Adrenal gland (tissue), 19 donors: ENCODE measurements around the gene MMP13. TPM values are rescaled to one million over a fixed set of nuclear protein-coding genes. Genes with fewer than 3 reads are reported as not detected.
"Not testable (repeated sequence)": the region's sequence is repeated elsewhere in the genome, so short reads cannot be mapped to it uniquely, and the experiment has no call there.

Experiments
- DNase-seq, 7 donors: peaks; one replicate each; pipeline ENCODE4 v3.0.0-alpha.2; 2019 to 2020
- H3K27ac ChIP-seq, 5 donors: fragments of 200-600 bp; sonication (generic) in 4 of 5; 1 replicate in 3 of 5; 2 replicates in 2 of 5; pipeline versions ENCODE4 v1.5.1 to v1.8.0; 2016 to 2020; ENCODE audit warnings: mild to moderate bottlenecking in 1 of 5
- H3K27me3 ChIP-seq: fragments of 200-600 bp; 2 replicates; pipeline ENCODE4 v1.8.0; 2021
- H3K36me3 ChIP-seq, 2 donors: fragments of 200-600 bp; replicated peaks in 1 of 2; 1 replicate in 1 of 2; 2 replicates in 1 of 2; pipeline versions ENCODE4 v1.5.1 to v1.8.0; 2018 to 2022
- H3K4me1 ChIP-seq, 2 donors: fragments of 200-600 bp; replicated peaks in 1 of 2; 1 replicate in 1 of 2; 2 replicates in 1 of 2; pipeline versions ENCODE4 v1.5.1 to v1.8.0; 2018 to 2021
- H3K4me3 ChIP-seq, 4 donors: fragments of 200-600 bp; sonication (generic) in 3 of 4; one replicate each; pipeline ENCODE4 v1.5.1; 2016 to 2018
- H3K9me3 ChIP-seq, 3 donors: fragments of 200-600 bp; sonication (generic) in 1 of 3; replicated peaks in 1 of 3; 1 replicate in 2 of 3; 2 replicates in 1 of 3; pipeline versions ENCODE4 v1.5.1 to v1.8.0; 2016 to 2021
- CTCF ChIP-seq, 6 experiments: fragments of 450-650 bp in 4 of 6; fragments of 200-600 bp in 2 of 6; sonication (generic) in 1 of 6; IDR thresholded peaks; 1 replicate in 5 of 6; 2 replicates in 1 of 6; pipeline versions ENCODE4 v1.5.1 to v1.8.0; 2016 to 2021; ENCODE audit warnings: antibody characterized with exemption in 6 of 6, mild to moderate bottlenecking in 2 of 6, moderate library complexity in 1 of 6
- POLR2A ChIP-seq, 2 donors: fragments of 450-650 bp; IDR thresholded peaks; one replicate each; pipeline ENCODE4 v1.6.1; 2017; ENCODE audit warnings: antibody characterized with exemption in 2 of 2, mild to moderate bottlenecking in 2 of 2, moderate library complexity in 1 of 2
- WGBS, 4 donors: extraction: QIAGEN DNeasy Blood & Tissue Kit in 2 of 4; methylation state at CpG; one replicate each; pipeline versions ENCODE4 v1.1.5 to v1.1.7; 2013 to 2017; 5-methylcytosine and 5-hydroxymethylcytosine counted together
- intact Hi-C, 2 donors: fragments of 100-400 bp; cut with DNase I; formaldehyde crosslinking; loops; one replicate each; pipeline versions ENCODE4 v1.14.1 to v1.15.0; 2022 to 2023
- long read RNA-seq, 10 donors: library from polyadenylated mRNA in 3 of 10; unstranded in 2 of 10; stranded (forward) in 1 of 10; transcript quantifications; one replicate each; pipeline ENCODE4 v2.0.0 and lab custom pipeline, GENCODE V29; 2021 to 2026
- polyA plus RNA-seq, 3 donors: library from polyadenylated mRNA; stranded (reverse); fragments of 200-250 nt in 2 of 3; fragments of 350-450 nt in 1 of 3; fragmentation: Illumina TruSeq in 1 of 3; extraction: RNeasy Lipid Tissue Mini Kit (QIAGEN cat#74804) in 1 of 3; gene quantifications; one replicate each; pipeline ENCODE4 v1.2.3, GENCODE V29; 2013 to 2014
- total RNA-seq, 9 donors: library from RNA; depleted of rRNA in 4 of 9; stranded (reverse); fragments of >200 nt in 4 of 9; fragments of 120-200 nt in 1 of 9; fragmentation: NEBNext Ultra II Directional in 1 of 9; extraction: Animal tissue kit (Norgen Biotek cat#: 25700) in 1 of 9; gene quantifications; one replicate each; pipeline versions ENCODE4 v1.1.0 to v1.2.4, GENCODE V29; 2013 to 2023
- donor health status: healthy with polysubstance abuse.
- donor health status: Bipolar disorder and iron deficiency.
- donor health status: DM: yes; HTN: yes; CAD: no.
- donor health status: DM: no; HTN: no; CAD: no.
- donor health status: DM: no; HTN: no; CAD: no.
- donor health status: DM: yes; HTN: yes; CAD: no.

Gene MMP13
- total RNA-seq: not detected
- polyA plus RNA-seq: not detected
- long read RNA-seq, donor 1: 0 reads
- long read RNA-seq, donor 2: 0 reads
- long read RNA-seq, donor 3: 0 reads
- long read RNA-seq, donor 4: 0 reads
- long read RNA-seq, donor 5: 0 reads
- long read RNA-seq, donor 6: 0 reads
- long read RNA-seq, donor 7: 0 reads
- long read RNA-seq, donor 8: 0 reads
- long read RNA-seq, donor 9: 0 reads
- long read RNA-seq, donor 10: 0 reads

- Histone ChIP-seq H3K27me3 (no peaks in the 10 kb centered on the region), H3K4me1 (no peaks in the 10 kb centered on the region), H3K4me3 (no peak within 1 kb of the TSS), H3K27ac (no peak within 1 kb of the TSS), H3K36me3 (no peaks in the 10 kb centered on the region), H3K9me3 (no peaks in the 10 kb centered on the region)
- no peak for DNase-seq
- WGBS, 4 donors: 86 to 90% (median 90%) methylated on average over 6 of the region's 6 CpGs
- TF ChIP-seq POLR2A (IDR thresholded peaks at IDR 0.05) (no peak), CTCF (IDR thresholded peaks at IDR 0.05) (no peak)
- intact Hi-C loops: no loop called here
Measured at GRCh38 chr11:102955624-102956023, at the start of gene MMP13. Gene MMP13 (minus strand): TSS chr11:102955732. CDS start chr11:102955705, 27 bp downstream.

- intact Hi-C loops, H3K9me3 ChIP-seq, H3K27me3 ChIP-seq, H3K4me3 ChIP-seq, H3K36me3 ChIP-seq, H3K27ac ChIP-seq, DNase-seq, H3K4me1 ChIP-seq: not testable (repeated sequence)
- WGBS, 4 donors: 88 to 96% (median 91%) methylated on average over 5 of the region's 5 CpGs
Measured at GRCh38 chr11:103004234-103004633, 48.7 kb upstream of the MMP13 start.

DNA sequence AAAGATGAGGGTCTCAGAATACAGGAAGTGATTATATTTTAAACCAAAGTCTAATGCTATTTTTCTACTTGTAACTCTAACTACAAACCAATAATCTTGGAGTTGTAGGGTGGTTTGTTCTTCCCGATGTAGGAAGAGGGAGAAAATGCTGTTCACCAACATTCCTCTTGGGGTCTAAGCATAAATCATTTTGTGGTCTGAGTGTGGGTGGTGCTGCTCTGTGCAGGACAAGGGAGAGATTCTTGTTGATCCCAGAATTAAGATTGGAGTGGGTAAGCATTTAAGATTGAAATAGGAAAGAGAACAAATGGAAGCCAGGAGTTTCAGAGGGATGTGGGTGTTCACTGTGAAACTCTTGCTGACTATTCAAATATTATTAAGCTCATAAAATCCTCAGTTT is 38.6 kb upstream of the MMP13 start:
- no peak for TF ChIP-seq POLR2A (IDR thresholded peaks at IDR 0.05)
- no peak for TF ChIP-seq CTCF (IDR thresholded peaks at IDR 0.05)
- Histone ChIP-seq H3K27me3 (no peaks in the 10 kb centered on the region), H3K9me3 (no peaks in the 10 kb centered on the region), H3K27ac (no peak overlapping the region), H3K4me3 (no peak overlapping the region), H3K36me3 (no peaks in the 10 kb centered on the region), H3K4me1 (no peaks in the 10 kb centered on the region)
- intact Hi-C loops: no loop called here
- no peak for DNase-seq
- WGBS, 4 donors: 45 to 78% (median 60%) methylated on average over 1 of the region's 1 CpG

DNA sequence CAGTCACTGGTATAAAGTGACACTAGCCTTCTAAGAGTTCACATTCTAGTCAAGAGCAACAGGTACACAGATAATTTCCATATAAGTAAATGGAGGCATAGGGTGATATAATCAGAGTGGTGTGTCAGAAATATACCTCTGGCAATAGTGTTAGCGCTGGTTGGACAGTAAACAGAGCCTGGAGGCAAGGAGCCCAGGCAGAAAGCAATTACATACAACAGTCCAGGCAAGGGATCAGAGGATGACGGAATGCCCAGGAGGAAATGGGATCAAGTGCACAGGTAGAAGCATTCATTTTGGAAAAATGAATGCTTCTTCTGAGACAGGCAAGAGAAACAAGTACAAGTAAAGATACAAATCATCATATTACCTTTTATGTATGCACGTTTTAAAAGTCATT is 36.2 kb upstream of the MMP13 start:
- intact Hi-C loops: no loop called here
- DNase-seq: no peak
- no peaks in the 10 kb centered on the region for H3K27me3 ChIP-seq
- 63 to 71% (median 65%) methylated on average over 3 of the region's 3 CpGs for WGBS, 4 donors
- no peak overlapping the region for H3K27ac ChIP-seq
- no peak for TF ChIP-seq POLR2A (IDR thresholded peaks at IDR 0.05)
- TF ChIP-seq CTCF (IDR thresholded peaks at IDR 0.05): no peak
- no peaks in the 10 kb centered on the region for H3K9me3 ChIP-seq
- H3K4me3 ChIP-seq: no peak overlapping the region
- no peaks in the 10 kb centered on the region for H3K4me1 ChIP-seq
- H3K36me3 ChIP-seq: no peaks in the 10 kb centered on the region

- intact Hi-C loops: no loop called here
- 69 to 84% (median 82%) methylated on average over 3 of the region's 3 CpGs for WGBS, 4 donors
- no peak for DNase-seq
Measured at GRCh38 chr11:102990145-102990544, 34.6 kb upstream of the MMP13 start.

More at GRCh38 chr11:102990145-102990544, 34.6 kb upstream of the MMP13 start:
- no peak overlapping the region for H3K27ac ChIP-seq
- H3K4me3 ChIP-seq: no peak overlapping the region
- H3K9me3 ChIP-seq: no peaks in the 10 kb centered on the region
- H3K36me3 ChIP-seq: no peaks in the 10 kb centered on the region
- H3K4me1 ChIP-seq: no peaks in the 10 kb centered on the region
- H3K27me3 ChIP-seq: no peaks in the 10 kb centered on the region
- TF ChIP-seq POLR2A (IDR thresholded peaks at IDR 0.05): no peak
- TF ChIP-seq CTCF (IDR thresholded peaks at IDR 0.05): no peak
